Measurements from ENCODE around the gene UQCRFS1.
"Not testable (repeated sequence)": the region's sequence is repeated elsewhere in the genome, so short reads cannot be mapped to it uniquely, and the experiment has no call there.

UQCRFS1 gene

GRCh38 chr19:29241324-29241723, 28.4 kb upstream of the UQCRFS1 start:
- Histone ChIP-seq H3K4me1 (peaks cover 2% of the 10 kb centered on the region), H2AFZ (no peak overlapping the region), H3K79me2 (no peaks in the 10 kb centered on the region), H3K9me3 (ENCODE audit: control insufficient read depth, low read length) (no peaks in the 10 kb centered on the region), H3K36me3 (ENCODE audit: control insufficient read depth, insufficient read depth, low read length) (no peaks in the 10 kb centered on the region), H3K27me3 (ENCODE audit: control insufficient read depth, insufficient read depth, low read length) (no peaks in the 10 kb centered on the region), H3K4me3 (ENCODE audit: low read depth, low read length) (no peak overlapping the region), H3K9ac (no peak overlapping the region), H3K27ac (no peak overlapping the region), H3K4me2 (ENCODE audit: low read length) (no peak overlapping the region)
- TF ChIP-seq CTCF (IDR thresholded peaks at IDR 0.05) = no peak

GRCh38 chr19:29239213-29239776, 26.3 kb upstream of the UQCRFS1 start:
- no peaks in the 10 kb centered on the region for H3K27me3 ChIP-seq (ENCODE audit: control insufficient read depth, insufficient read depth, low read length)
- H3K79me2 ChIP-seq = no peaks in the 10 kb centered on the region
- TF ChIP-seq CTCF (IDR thresholded peaks at IDR 0.05) = no peak
- no peak overlapping the region for H3K27ac ChIP-seq
- no peaks in the 10 kb centered on the region for H3K9me3 ChIP-seq (ENCODE audit: control insufficient read depth, low read length)
- H3K4me3 ChIP-seq (ENCODE audit: low read depth, low read length) = no peak overlapping the region
- H3K9ac ChIP-seq = no peak overlapping the region
- no peaks in the 10 kb centered on the region for H3K36me3 ChIP-seq (ENCODE audit: control insufficient read depth, insufficient read depth, low read length)
- no peak overlapping the region for H3K4me2 ChIP-seq (ENCODE audit: low read length)
- H3K4me1 ChIP-seq = no peaks in the 10 kb centered on the region
- no peak overlapping the region for H2AFZ ChIP-seq

GRCh38 chr19:29233591-29233990, 20.6 kb upstream of the UQCRFS1 start:
- Histone ChIP-seq H3K9me3 (ENCODE audit: control insufficient read depth, low read length) (no peaks in the 10 kb centered on the region), H3K4me1 (no peaks in the 10 kb centered on the region), H3K9ac (no peak overlapping the region), H3K27me3 (ENCODE audit: control insufficient read depth, insufficient read depth, low read length) (no peaks in the 10 kb centered on the region), H3K27ac (no peak overlapping the region), H3K79me2 (no peaks in the 10 kb centered on the region), H3K4me2 (ENCODE audit: low read length) (no peak overlapping the region), H2AFZ (no peak overlapping the region), H3K4me3 (ENCODE audit: low read depth, low read length) (no peak overlapping the region), H3K36me3 (ENCODE audit: control insufficient read depth, insufficient read depth, low read length) (no peaks in the 10 kb centered on the region)
- TF ChIP-seq CTCF (IDR thresholded peaks at IDR 0.05) = no peak

- Histone ChIP-seq H3K27me3 (ENCODE audit: control insufficient read depth, insufficient read depth, low read length) (no peaks in the 10 kb centered on the region), H3K4me3 (ENCODE audit: low read depth, low read length) (no peak overlapping the region), H3K4me2 (ENCODE audit: low read length) (no peak overlapping the region), H3K9me3 (ENCODE audit: control insufficient read depth, low read length) (no peaks in the 10 kb centered on the region), H3K36me3 (ENCODE audit: control insufficient read depth, insufficient read depth, low read length) (no peaks in the 10 kb centered on the region), H3K9ac (no peak overlapping the region), H3K79me2 (no peaks in the 10 kb centered on the region), H3K27ac (no peak overlapping the region), H3K4me1 (no peaks in the 10 kb centered on the region), H2AFZ (no peak overlapping the region)
- TF ChIP-seq CTCF (IDR thresholded peaks at IDR 0.05) = no peak
Observed at GRCh38 chr19:29232315-29232852, 19.4 kb upstream of the UQCRFS1 start.

- not testable (repeated sequence) for H3K27me3 ChIP-seq (ENCODE audit: control insufficient read depth, insufficient read depth, low read length); H3K27ac ChIP-seq; H2AFZ ChIP-seq; H3K9ac ChIP-seq; H3K9me3 ChIP-seq (ENCODE audit: control insufficient read depth, low read length); H3K4me3 ChIP-seq (ENCODE audit: low read depth, low read length); H3K79me2 ChIP-seq; H3K4me1 ChIP-seq; H3K4me2 ChIP-seq (ENCODE audit: low read length); H3K36me3 ChIP-seq (ENCODE audit: control insufficient read depth, insufficient read depth, low read length)
Observed at GRCh38 chr19:29231306-29231705, 18.4 kb upstream of the UQCRFS1 start.
